H1 (cell line): ENCODE measurements around the gene CCR2. TPM values are rescaled to one million over a fixed set of nuclear protein-coding genes. Genes with fewer than 3 reads are reported as not detected.

ENCODE experiments used
- CTCF ChIA-PET: fragments of 300-600 bp; sonication (Branson Sonifier 250); formaldehyde crosslinking; loops from one replicate; lab custom pipeline; 2021; ENCODE audit not compliant: partially characterized antibody; lab: Charles Lee
- POLR2A ChIA-PET: fragments of 300-600 bp; sonication (Branson Sonifier 250); formaldehyde crosslinking; loops from one replicate; lab custom pipeline; 2021; ENCODE audit warnings: inconsistent platforms; ENCODE audit not compliant: partially characterized antibody; lab: Charles Lee
- DNase-seq, 2 experiments: peaks; one replicate each; pipeline versions ENCODE4 v3.0.0 to v3.0.0-alpha.2; 2010 to 2022; ENCODE audit warnings: low spot score in 2 of 2, low read depth in 1 of 2, mixed read lengths in 1 of 2
- FAIRE-seq: peaks from 2 replicates; lab custom pipeline; 2011; peaks lifted over from hg19 to GRCh38; lab: Jason Lieb, UNC
- H2AFZ ChIP-seq: 2 replicates; pipeline ENCODE4 v1.8.1; 2012; ENCODE audit warnings: low read length, inconsistent platforms
- H2AK5ac ChIP-seq: 2 replicates; pipeline ENCODE4 v1.6.1; 2013; ENCODE audit warnings: low read depth, low read length
- H2BK120ac ChIP-seq: replicated peaks from 2 replicates; pipeline ENCODE3; 2013; ENCODE audit warnings: low read depth, low read length, inconsistent platforms
- H2BK12ac ChIP-seq: 2 replicates; pipeline ENCODE4 v1.6.1; 2013; ENCODE audit warnings: low read depth, low read length
- H2BK15ac ChIP-seq: 2 replicates; pipeline ENCODE4 v1.6.1; 2013; ENCODE audit warnings: low read length
- H2BK20ac ChIP-seq: 2 replicates; pipeline ENCODE4 v1.6.1; 2013; ENCODE audit warnings: low read length
- H2BK5ac ChIP-seq: 2 replicates; pipeline ENCODE4 v1.6.1; 2013; ENCODE audit warnings: low read depth, low read length
- H3K14ac ChIP-seq: 2 replicates; pipeline ENCODE4 v1.6.1; 2013; ENCODE audit warnings: inconsistent platforms; ENCODE audit not compliant: insufficient read length
- H3K18ac ChIP-seq: 2 replicates; pipeline ENCODE4 v1.6.1; 2013; ENCODE audit warnings: low read length; ENCODE audit errors: extremely low read depth
- H3K23ac ChIP-seq: 2 replicates; pipeline ENCODE4 v1.6.1; 2013; ENCODE audit warnings: inconsistent platforms; ENCODE audit not compliant: insufficient read length
- H3K23me2 ChIP-seq: 2 replicates; pipeline ENCODE4 v1.6.1; 2013; ENCODE audit warnings: low read depth, low read length
- H3K27ac ChIP-seq: 2 replicates; pipeline ENCODE4 v1.6.1; 2011; ENCODE audit warnings: low read depth, low read length, inconsistent platforms
- H3K27me3 ChIP-seq, 4 experiments: replicated peaks in 1 of 4; 1 replicate in 1 of 4; 2 replicates in 3 of 4; pipeline versions ENCODE4 v1.6.1 to v1.8.1; 2011 to 2013; ENCODE audit warnings: low read length in 3 of 4, mild to moderate bottlenecking in 3 of 4, inconsistent platforms in 2 of 4, mixed read lengths in 2 of 4, moderate library complexity in 1 of 4; ENCODE audit not compliant: control insufficient read depth in 3 of 4, insufficient read depth in 3 of 4; ENCODE audit errors: extremely low read depth in 1 of 4
- H3K36me3 ChIP-seq, 4 experiments: 2 replicates each; pipeline versions ENCODE4 v1.6.1 to v1.8.1; 2011 to 2013; ENCODE audit warnings: mild to moderate bottlenecking in 4 of 4, low read length in 3 of 4, moderate library complexity in 2 of 4, control low read depth in 1 of 4, inconsistent platforms in 1 of 4; ENCODE audit not compliant: insufficient read depth in 4 of 4, control insufficient read depth in 2 of 4
- H3K4ac ChIP-seq: replicated peaks from 2 replicates; pipeline ENCODE3; 2013; ENCODE audit warnings: low read length, low read depth, mixed read lengths, inconsistent platforms; ENCODE audit not compliant: insufficient read length
- H3K4me1 ChIP-seq, 4 experiments: replicated peaks in 1 of 4; 1 replicate in 1 of 4; 2 replicates in 3 of 4; pipeline versions ENCODE4 v1.6.1 to v1.8.1; 2011 to 2013; ENCODE audit warnings: low read length in 3 of 4, inconsistent platforms in 2 of 4, mixed read lengths in 1 of 4; ENCODE audit not compliant: insufficient read depth in 4 of 4, control insufficient read depth in 3 of 4
- H3K4me2 ChIP-seq, 2 experiments: 2 replicates each; pipeline versions ENCODE4 v1.6.1 to v1.8.1; 2011 to 2013; ENCODE audit warnings: low read depth in 2 of 2, low read length in 2 of 2, control low read depth in 1 of 2, inconsistent platforms in 1 of 2, mild to moderate bottlenecking in 1 of 2; ENCODE audit not compliant: insufficient read depth in 1 of 2
- H3K4me3 ChIP-seq, 4 experiments: fragments of 200-600, 300-600 bp in 1 of 4; sonication (generic), shearing (Covaris generic), sonication (Bioruptor Twin) in 1 of 4; 2 replicates each; pipeline versions ENCODE4 v1.5.1 to v1.8.1; 2011 to 2016; ENCODE audit warnings: low read length in 4 of 4, low read depth in 3 of 4, control low read depth in 2 of 4, inconsistent platforms in 2 of 4, mild to moderate bottlenecking in 2 of 4, mixed read lengths in 1 of 4, moderate library complexity in 1 of 4; ENCODE audit not compliant: insufficient read depth in 2 of 4; ENCODE audit errors: extremely low read depth in 1 of 4
- H3K56ac ChIP-seq: replicated peaks from 2 replicates; pipeline ENCODE3; 2013; ENCODE audit warnings: low read depth, mild to moderate bottlenecking, mixed read lengths, low read length, inconsistent platforms; ENCODE audit not compliant: insufficient read length
- H3K79me1 ChIP-seq: 2 replicates; pipeline ENCODE4 v1.6.1; 2013; ENCODE audit warnings: low read depth, low read length, control low read depth
- H3K79me2 ChIP-seq, 2 experiments: 2 replicates each; pipeline versions ENCODE4 v1.6.1 to v1.8.1; 2012 to 2013; ENCODE audit warnings: low read length in 2 of 2, mild to moderate bottlenecking in 2 of 2, inconsistent platforms in 1 of 2; ENCODE audit not compliant: insufficient read depth in 2 of 2, control insufficient read depth in 1 of 2
- H3K9ac ChIP-seq, 4 experiments: replicated peaks in 1 of 4; 1 replicate in 1 of 4; 2 replicates in 3 of 4; pipeline versions ENCODE4 v1.6.1 to v1.8.1; 2011 to 2013; ENCODE audit warnings: low read depth in 3 of 4, low read length in 3 of 4, control low read depth in 2 of 4, mild to moderate bottlenecking in 2 of 4, moderate library complexity in 2 of 4, inconsistent platforms in 1 of 4; ENCODE audit errors: extremely low read depth in 1 of 4
- H3K9me3 ChIP-seq, 2 experiments: 2 replicates each; pipeline versions ENCODE4 v1.6.1 to v1.8.1; 2012 to 2013; ENCODE audit warnings: mild to moderate bottlenecking in 2 of 2, moderate library complexity in 2 of 2, control low read depth in 1 of 2, inconsistent platforms in 1 of 2, low read depth in 1 of 2, low read length in 1 of 2, mixed read lengths in 1 of 2; ENCODE audit not compliant: insufficient read depth in 2 of 2
- H4K20me1 ChIP-seq, 2 experiments: replicated peaks in 1 of 2; 2 replicates each; pipeline versions ENCODE3 to v1.8.1; 2011 to 2013; ENCODE audit warnings: inconsistent platforms in 2 of 2, low read length in 2 of 2, mild to moderate bottlenecking in 1 of 2; ENCODE audit not compliant: insufficient read depth in 2 of 2, control insufficient read depth in 1 of 2
- H4K5ac ChIP-seq: 2 replicates; pipeline ENCODE4 v1.6.1; 2013; ENCODE audit warnings: low read length, low read depth, mixed read lengths, inconsistent platforms; ENCODE audit not compliant: insufficient read length
- H4K8ac ChIP-seq: 2 replicates; pipeline ENCODE4 v1.8.0; 2013; ENCODE audit warnings: mild to moderate bottlenecking, moderate library complexity, low read length, inconsistent platforms; ENCODE audit not compliant: insufficient read depth; ENCODE audit errors: extremely low read depth
- H4K91ac ChIP-seq: replicated peaks from 2 replicates; pipeline ENCODE3; 2013; ENCODE audit warnings: low read length, mixed read lengths, inconsistent platforms; ENCODE audit not compliant: insufficient read length
- CTCF ChIP-seq, 3 experiments: IDR thresholded peaks; 1 replicate in 2 of 3; 2 replicates in 1 of 3; pipeline versions ENCODE4 v1.5.1 to v1.6.1; 2011; ENCODE audit warnings: low read length in 3 of 3, mild to moderate bottlenecking in 3 of 3, inconsistent platforms in 2 of 3, low read depth in 1 of 3, moderate library complexity in 1 of 3; ENCODE audit not compliant: insufficient read depth in 1 of 3; ENCODE audit errors: control extremely low read depth in 1 of 3
- FOSL1 ChIP-seq: IDR thresholded peaks from 2 replicates; pipeline ENCODE4 v1.6.1; 2011; ENCODE audit warnings: mild to moderate bottlenecking, low read depth, low read length, moderate library complexity; ENCODE audit not compliant: insufficient read depth
- KDM5A ChIP-seq: fragments of 200-600 bp; IDR thresholded peaks from 2 replicates; pipeline ENCODE4 v1.7.1; 2012; ENCODE audit warnings: mild to moderate bottlenecking, low read length, inconsistent platforms, mixed read lengths
- MAX ChIP-seq: IDR thresholded peaks from 2 replicates; pipeline ENCODE4 v1.6.1; 2012; ENCODE audit warnings: inconsistent platforms
- TBP ChIP-seq: IDR thresholded peaks from 2 replicates; pipeline ENCODE4 v1.6.1; 2011; ENCODE audit warnings: low read depth, low read length, improper control_type of control experiment
- TEAD4 ChIP-seq: IDR thresholded peaks from 2 replicates; pipeline ENCODE4 v1.6.1; 2012; ENCODE audit warnings: low read depth, low read length, inconsistent platforms, mixed read lengths
- WGBS, 2 experiments: shearing (Covaris generic) in 1 of 2; methylation state at CpG; one replicate each; pipeline versions ENCODE4 v1.1.6 to v1.1.7; 2013 to 2015; ENCODE audit warnings: low lambda C conversion rate in 2 of 2, mixed read lengths in 2 of 2, inconsistent platforms in 1 of 2, low coverage in 1 of 2, missing lambda C conversion rate in 1 of 2; ENCODE audit not compliant: insufficient replicate concordance in 2 of 2, insufficient coverage in 1 of 2, insufficient read length in 1 of 2; ENCODE audit errors: extremely low coverage in 1 of 2, missing lambda C conversion rate in 1 of 2; 5-methylcytosine and 5-hydroxymethylcytosine counted together
- polyA plus RNA-seq, 7 experiments: library from polyadenylated mRNA; depleted of rRNA in 3 of 7; stranded (reverse) in 5 of 7; unstranded in 2 of 7; fragments of >200 nt in 5 of 7; fragments of 200-250 nt in 2 of 7; gene quantifications; 1 replicate in 5 of 7; 2 replicates in 1 of 7; 4 replicates in 1 of 7; pipeline versions ENCODE4 v1.2.1 to v1.2.3, GENCODE V29; 2011 to 2013; ENCODE audit warnings: missing spikeins in 2 of 7, mixed read lengths in 2 of 7
- total RNA-seq: library from RNA; stranded (reverse); fragmentation: NEBNext Ultra II Directional; extraction: Animal tissue kit (Norgen Biotek cat#: 25700); gene quantifications from 2 replicates; pipeline ENCODE4 v1.2.1, GENCODE V29; 2021

The CCR2 gene
- total and polyA plus RNA-seq, 2 of the 8 experiments (the other 6 are each of a cell fraction or from before 2014, with no cell fraction given): not detected

GRCh38 chr3:46360907-46361306, 7.0 kb downstream of the CCR2 start:
- Histone ChIP-seq H3K56ac (no peak overlapping the region), H4K20me1 (no peaks in the 10 kb centered on the region), H2BK120ac (no peak overlapping the region), H2AFZ (no peak overlapping the region), H4K91ac (no peak overlapping the region), H3K23me2 (no peaks in the 10 kb centered on the region), H2BK15ac (no peak overlapping the region), H2BK20ac (no peak overlapping the region), H4K8ac (no peak overlapping the region), H2BK12ac (no peak overlapping the region), H3K9me3 (no peaks in the 10 kb centered on the region), H3K4ac (no peak overlapping the region), H3K9ac (no peak overlapping the region), H4K5ac (no peak overlapping the region), H2BK5ac (no peak overlapping the region), H3K18ac (no peak overlapping the region), H3K79me1 (no peaks in the 10 kb centered on the region), H3K27ac (no peak overlapping the region), H3K79me2 (no peaks in the 10 kb centered on the region), H2AK5ac (no peak overlapping the region), H3K27me3 (no peaks in the 10 kb centered on the region), H3K23ac (no peak overlapping the region), H3K36me3 (no peaks in the 10 kb centered on the region), H3K4me1 (no peaks in the 10 kb centered on the region), H3K4me2 (no peak overlapping the region), H3K4me3 (no peak overlapping the region), H3K14ac (no peak overlapping the region)
- DNase-seq (no peak), FAIRE-seq (no peak)
- TF ChIP-seq KDM5A (no peak), FOSL1 (no peak), MAX (no peak), TBP (no peak), CTCF (IDR thresholded peaks at IDR 0.05; ENCODE audit: control extremely low read depth in 1 of 3, insufficient read depth in 1 of 3, low read depth in 1 of 3, low read length in 3 of 3) (peak in 1 of 3 experiments; percentile 3; a peak in 1 of 4 replicates), TEAD4 (peak; percentile 44; the same call in 1 of the 2 replicates)
- POLR2A ChIA-PET: no interaction called here
- WGBS, 2 experiments: 89% methylated on average over 6 of the region's 6 CpGs; no CpG with 5 or more reads in 1 of the 2 experiments
- CTCF ChIA-PET: interaction anchor here (0.8 to 2.9 kb wide), 3 partner anchors 9 to 145 kb away, joined by 3 to 23 read pairs (median 11); partner anchors contain the start of gene CCR5
